ENCODE measurements around the gene SERPINB7. TPM values are rescaled to one million over a fixed set of nuclear protein-coding genes. Genes with fewer than 3 reads are reported as not detected.

The SERPINB7 gene
- polyA plus RNA-seq, 1 donor from 2014 or later: not detected

DNA sequence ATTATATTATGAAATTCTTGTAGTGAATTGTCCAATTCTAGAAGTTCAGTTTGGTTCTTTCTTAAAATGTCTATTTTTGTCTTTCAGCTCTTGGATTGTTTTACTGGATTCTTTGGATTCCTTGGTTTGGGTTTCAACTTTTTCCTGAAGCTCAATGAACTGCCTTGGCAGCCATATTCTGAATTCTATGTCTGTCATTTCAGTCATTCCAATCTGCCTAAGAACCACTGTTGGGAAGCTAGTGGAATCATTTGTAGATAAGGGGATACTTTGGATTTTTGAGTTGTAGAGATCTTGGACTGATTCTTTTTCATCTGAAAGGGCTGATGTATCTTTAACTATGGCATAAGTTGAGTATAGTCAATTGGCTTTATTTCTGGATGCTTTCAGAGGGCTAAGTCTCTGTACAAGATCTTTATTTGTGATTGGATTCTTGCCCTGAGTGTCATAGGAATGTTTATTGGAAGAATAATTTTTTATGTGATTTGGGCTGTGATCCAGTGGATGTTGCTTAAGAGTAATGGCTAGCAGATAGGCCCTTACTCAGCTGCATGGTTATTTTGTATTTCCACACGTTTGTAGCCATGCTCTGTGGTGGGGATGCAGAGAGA, 42.3 kb downstream of the SERPINB7 start:
- no peak overlapping the region for H3K27ac ChIP-seq (ENCODE audit: low read length)
- H3K4me3 ChIP-seq (ENCODE audit: low read length): no peak overlapping the region
- no peak overlapping the region for H3K9ac ChIP-seq (ENCODE audit: low read length)
- H3K9me2 ChIP-seq (ENCODE audit: insufficient read depth, low read length): no peaks in the 10 kb centered on the region
- H3F3A ChIP-seq (ENCODE audit: insufficient read depth, low read length, poor library complexity, severe bottlenecking): no peaks in the 10 kb centered on the region
- H3K79me2 ChIP-seq (replicated peaks; ENCODE audit: insufficient read depth, low read length): no peaks in the 10 kb centered on the region
- no peaks in the 10 kb centered on the region for H3K36me3 ChIP-seq (ENCODE audit: insufficient read depth, low read length)
- H3K27me3 ChIP-seq (ENCODE audit: insufficient read depth, low read depth, low read length): no peaks in the 10 kb centered on the region
- H3K4me2 ChIP-seq (ENCODE audit: low read length): no peak overlapping the region
- no peaks in the 10 kb centered on the region for H3K9me3 ChIP-seq (ENCODE audit: low read length)
- H2AFZ ChIP-seq (ENCODE audit: low read depth, low read length): no peak overlapping the region
- no peaks in the 10 kb centered on the region for H4K20me1 ChIP-seq (ENCODE audit: insufficient read depth)
- no peak for TF ChIP-seq MXI1 (conservative IDR thresholded peaks at IDR 0.05; ENCODE audit: poor library complexity, severe bottlenecking)
- TF ChIP-seq, protein P1, sequence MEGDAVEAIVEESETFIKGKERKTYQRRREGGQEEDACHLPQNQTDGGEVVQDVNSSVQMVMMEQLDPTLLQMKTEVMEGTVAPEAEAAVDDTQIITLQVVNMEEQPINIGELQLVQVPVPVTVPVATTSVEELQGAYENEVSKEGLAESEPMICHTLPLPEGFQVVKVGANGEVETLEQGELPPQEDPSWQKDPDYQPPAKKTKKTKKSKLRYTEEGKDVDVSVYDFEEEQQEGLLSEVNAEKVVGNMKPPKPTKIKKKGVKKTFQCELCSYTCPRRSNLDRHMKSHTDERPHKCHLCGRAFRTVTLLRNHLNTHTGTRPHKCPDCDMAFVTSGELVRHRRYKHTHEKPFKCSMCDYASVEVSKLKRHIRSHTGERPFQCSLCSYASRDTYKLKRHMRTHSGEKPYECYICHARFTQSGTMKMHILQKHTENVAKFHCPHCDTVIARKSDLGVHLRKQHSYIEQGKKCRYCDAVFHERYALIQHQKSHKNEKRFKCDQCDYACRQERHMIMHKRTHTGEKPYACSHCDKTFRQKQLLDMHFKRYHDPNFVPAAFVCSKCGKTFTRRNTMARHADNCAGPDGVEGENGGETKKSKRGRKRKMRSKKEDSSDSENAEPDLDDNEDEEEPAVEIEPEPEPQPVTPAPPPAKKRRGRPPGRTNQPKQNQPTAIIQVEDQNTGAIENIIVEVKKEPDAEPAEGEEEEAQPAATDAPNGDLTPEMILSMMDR (IDR thresholded peaks at IDR 0.05; ENCODE audit: poor library complexity, severe bottlenecking): no peak
- TF ChIP-seq TAF1 (IDR thresholded peaks at IDR 0.05; ENCODE audit: low read depth): no peak
- TF ChIP-seq EP300 (conservative IDR thresholded peaks at IDR 0.05; ENCODE audit: poor library complexity, severe bottlenecking): no peak
- TF ChIP-seq, protein P2, sequence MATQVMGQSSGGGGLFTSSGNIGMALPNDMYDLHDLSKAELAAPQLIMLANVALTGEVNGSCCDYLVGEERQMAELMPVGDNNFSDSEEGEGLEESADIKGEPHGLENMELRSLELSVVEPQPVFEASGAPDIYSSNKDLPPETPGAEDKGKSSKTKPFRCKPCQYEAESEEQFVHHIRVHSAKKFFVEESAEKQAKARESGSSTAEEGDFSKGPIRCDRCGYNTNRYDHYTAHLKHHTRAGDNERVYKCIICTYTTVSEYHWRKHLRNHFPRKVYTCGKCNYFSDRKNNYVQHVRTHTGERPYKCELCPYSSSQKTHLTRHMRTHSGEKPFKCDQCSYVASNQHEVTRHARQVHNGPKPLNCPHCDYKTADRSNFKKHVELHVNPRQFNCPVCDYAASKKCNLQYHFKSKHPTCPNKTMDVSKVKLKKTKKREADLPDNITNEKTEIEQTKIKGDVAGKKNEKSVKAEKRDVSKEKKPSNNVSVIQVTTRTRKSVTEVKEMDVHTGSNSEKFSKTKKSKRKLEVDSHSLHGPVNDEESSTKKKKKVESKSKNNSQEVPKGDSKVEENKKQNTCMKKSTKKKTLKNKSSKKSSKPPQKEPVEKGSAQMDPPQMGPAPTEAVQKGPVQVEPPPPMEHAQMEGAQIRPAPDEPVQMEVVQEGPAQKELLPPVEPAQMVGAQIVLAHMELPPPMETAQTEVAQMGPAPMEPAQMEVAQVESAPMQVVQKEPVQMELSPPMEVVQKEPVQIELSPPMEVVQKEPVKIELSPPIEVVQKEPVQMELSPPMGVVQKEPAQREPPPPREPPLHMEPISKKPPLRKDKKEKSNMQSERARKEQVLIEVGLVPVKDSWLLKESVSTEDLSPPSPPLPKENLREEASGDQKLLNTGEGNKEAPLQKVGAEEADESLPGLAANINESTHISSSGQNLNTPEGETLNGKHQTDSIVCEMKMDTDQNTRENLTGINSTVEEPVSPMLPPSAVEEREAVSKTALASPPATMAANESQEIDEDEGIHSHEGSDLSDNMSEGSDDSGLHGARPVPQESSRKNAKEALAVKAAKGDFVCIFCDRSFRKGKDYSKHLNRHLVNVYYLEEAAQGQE (IDR thresholded peaks at IDR 0.05; ENCODE audit: borderline replicate concordance): no peak
- no peak for TF ChIP-seq POLR2AphosphoS5 (IDR thresholded peaks at IDR 0.05)
- TF ChIP-seq EZH2 (IDR thresholded peaks at IDR 0.05; ENCODE audit: borderline replicate concordance, insufficient read depth, low read length, poor library complexity, severe bottlenecking): no peak
- TF ChIP-seq RAD21 (conservative IDR thresholded peaks at IDR 0.05): no peak
- no peak for TF ChIP-seq SMC3 (conservative IDR thresholded peaks at IDR 0.05; ENCODE audit: poor library complexity)

DNA sequence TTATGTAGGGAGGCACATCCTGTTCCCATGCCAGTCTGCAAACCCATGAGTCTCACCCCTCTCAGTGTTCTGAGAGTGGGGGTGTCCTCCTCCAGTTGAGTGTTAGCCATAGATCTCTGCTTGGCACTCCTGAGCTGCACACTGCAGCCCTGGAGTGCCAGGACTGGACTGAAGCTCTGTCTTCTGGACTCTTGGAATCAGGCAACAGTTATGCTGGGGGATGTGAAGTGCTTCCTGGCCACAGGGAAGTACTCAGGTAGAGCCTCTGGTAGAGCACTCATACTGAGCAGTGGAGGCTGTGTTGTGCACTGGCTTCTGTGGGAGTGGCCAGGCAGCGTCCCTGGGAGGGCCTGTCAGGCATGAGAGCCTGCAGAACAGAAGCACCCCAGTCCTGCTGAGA, 43.0 kb downstream of the SERPINB7 start:
- Histone ChIP-seq H3K4me3 (ENCODE audit: low read length) (no peak overlapping the region), H3K36me3 (ENCODE audit: insufficient read depth, low read length) (no peaks in the 10 kb centered on the region), H3K9me3 (ENCODE audit: low read length) (no peaks in the 10 kb centered on the region), H4K20me1 (ENCODE audit: insufficient read depth) (no peaks in the 10 kb centered on the region), H3F3A (ENCODE audit: insufficient read depth, low read length, poor library complexity, severe bottlenecking) (no peaks in the 10 kb centered on the region), H3K27ac (ENCODE audit: low read length) (no peak overlapping the region), H3K27me3 (ENCODE audit: insufficient read depth, low read depth, low read length) (no peaks in the 10 kb centered on the region), H3K9ac (ENCODE audit: low read length) (no peak overlapping the region), H3K79me2 (replicated peaks; ENCODE audit: insufficient read depth, low read length) (no peaks in the 10 kb centered on the region), H3K9me2 (ENCODE audit: insufficient read depth, low read length) (no peaks in the 10 kb centered on the region), H2AFZ (ENCODE audit: low read depth, low read length) (no peak overlapping the region), H3K4me2 (ENCODE audit: low read length) (no peak overlapping the region)
- TF ChIP-seq EP300 (conservative IDR thresholded peaks at IDR 0.05; ENCODE audit: poor library complexity, severe bottlenecking) (no peak), POLR2AphosphoS5 (IDR thresholded peaks at IDR 0.05) (no peak), MXI1 (conservative IDR thresholded peaks at IDR 0.05; ENCODE audit: poor library complexity, severe bottlenecking) (no peak), RAD21 (conservative IDR thresholded peaks at IDR 0.05) (no peak), SMC3 (conservative IDR thresholded peaks at IDR 0.05; ENCODE audit: poor library complexity) (no peak), TAF1 (IDR thresholded peaks at IDR 0.05; ENCODE audit: low read depth) (no peak), EZH2 (IDR thresholded peaks at IDR 0.05; ENCODE audit: borderline replicate concordance, insufficient read depth, low read length, poor library complexity, severe bottlenecking) (no peak)
- TF ChIP-seq, protein P2 (IDR thresholded peaks at IDR 0.05; ENCODE audit: borderline replicate concordance): no peak
- TF ChIP-seq, protein P1 (IDR thresholded peaks at IDR 0.05; ENCODE audit: poor library complexity, severe bottlenecking): no peak
